ENCODE measurements around the gene DAO.
"Not testable (repeated sequence)": the region's sequence is repeated elsewhere in the genome, so short reads cannot be mapped to it uniquely, and the experiment has no call there.

The DAO gene

GRCh38 chr12:108879615-108880254 is at the start of gene DAO:
Gene DAO (plus strand): TSS chr12:108880092. CDS start chr12:108885007, 4,915 bp downstream.
- no peak for DNase-seq

- no peak for DNase-seq
Measured at GRCh38 chr12:108831309-108831991, 48.4 kb upstream of the DAO start.

- no peak for DNase-seq
Measured at GRCh38 chr12:108832208-108832607, 47.7 kb upstream of the DAO start.

- no peak for DNase-seq
Measured at GRCh38 chr12:108832730-108833354, 47.0 kb upstream of the DAO start.

- DNase-seq, result no peak
Measured at GRCh38 chr12:108833355-108833733, 46.5 kb upstream of the DAO start.

- no peak for DNase-seq
Measured at GRCh38 chr12:108833757-108834472, 46.0 kb upstream of the DAO start.

GRCh38 chr12:108835860-108836634 is 43.8 kb upstream of the DAO start:
- no peak for DNase-seq

- DNase-seq, result no peak
Measured at GRCh38 chr12:108837239-108837638, 42.7 kb upstream of the DAO start.

- DNase-seq, result no peak
Measured at GRCh38 chr12:108837680-108838079, 42.2 kb upstream of the DAO start.

GRCh38 chr12:108838194-108839017 is 41.5 kb upstream of the DAO start:
- DNase-seq, result peak; percentile 13

- DNase-seq, result no peak
Measured at GRCh38 chr12:108839018-108839889, 40.6 kb upstream of the DAO start.

- DNase-seq, result no peak
Measured at GRCh38 chr12:108839890-108840230, 40.0 kb upstream of the DAO start.

- DNase-seq, result no peak
Measured at GRCh38 chr12:108840605-108841332, 39.1 kb upstream of the DAO start.

GRCh38 chr12:108841825-108842224 is 38.1 kb upstream of the DAO start:
- DNase-seq, result not testable (repeated sequence)

- DNase-seq, result no peak
Measured at GRCh38 chr12:108842361-108842760, 37.5 kb upstream of the DAO start.

- no peak for DNase-seq
Measured at GRCh38 chr12:108843187-108843586, 36.7 kb upstream of the DAO start.

GRCh38 chr12:108845696-108846095 is 34.2 kb upstream of the DAO start:
- no peak for DNase-seq

- no peak for DNase-seq
Measured at GRCh38 chr12:108846290-108846701, 33.6 kb upstream of the DAO start.

- DNase-seq, result no peak
Measured at GRCh38 chr12:108847705-108848104, 32.2 kb upstream of the DAO start.

GRCh38 chr12:108849660-108850059 is 30.2 kb upstream of the DAO start:
- no peak for DNase-seq

All from COR-L47 (cell line).